Measurements from ENCODE around the gene BPIFB3. TPM values are rescaled to one million over a fixed set of nuclear protein-coding genes. Genes with fewer than 3 reads are reported as not detected.

Gene BPIFB3
- total and polyA plus RNA-seq, 2 of the 4 experiments (the other 2 are of a cell fraction), result not detected

GRCh38 chr20:33062105-33062824 is 8.6 kb downstream of the BPIFB3 start:
- H3K4ac ChIP-seq (ENCODE audit: low read depth, low read length), result no peak overlapping the region
- CTCF ChIA-PET, result no interaction called here
- no TSS peak for BruUV-seq (replicated peaks)
- peaks cover 6% of the 10 kb centered on the region; the same call in 1 of the 2 replicates for H3K27me3 ChIP-seq (ENCODE audit: control insufficient read depth, insufficient read depth, low read length)
- H3K4me3 ChIP-seq (ENCODE audit: insufficient read depth, low read depth, low read length), result no peak overlapping the region
- no peak overlapping the region for H3K23ac ChIP-seq (ENCODE audit: low read depth, low read length)
- no peak overlapping the region for H2AK5ac ChIP-seq (ENCODE audit: low read depth, low read length)
- no peak overlapping the region for H4K8ac ChIP-seq (ENCODE audit: low read depth in 2 of 2, low read length in 2 of 2)
- 14% methylated on average over 4 of the region's 9 CpGs; no CpG with 5 or more reads in 1 of the 2 experiments for WGBS, 2 experiments (ENCODE audit: extremely low coverage in 2 of 2, insufficient read length in 1 of 2)
- no peak for DNase-seq
- no peaks in the 10 kb centered on the region for H4K20me1 ChIP-seq (ENCODE audit: insufficient read depth, low read length)
- no peak overlapping the region for H3K56ac ChIP-seq (ENCODE audit: extremely low read depth, insufficient read depth, low read length)
- POLR2A ChIA-PET (ENCODE audit: unreplicated experiment), result no interaction called here
- no peaks in the 10 kb centered on the region for H3K9me1 ChIP-seq (ENCODE audit: insufficient read depth, low read length)
- H3K4me1 ChIP-seq (ENCODE audit: control insufficient read depth, insufficient read depth, low read length), result no peaks in the 10 kb centered on the region
- H3K36me3 ChIP-seq (ENCODE audit: control insufficient read depth, insufficient read depth, low read length), result no peaks in the 10 kb centered on the region
- no peak overlapping the region for H2AK9ac ChIP-seq (replicated peaks; ENCODE audit: low read depth, low read length, poor library complexity)
- H2BK15ac ChIP-seq (ENCODE audit: low read depth, low read length), result no peak overlapping the region
- in situ Hi-C loops (cut with MboI; ENCODE audit: low sequenced_read_pairs), result no loop called here
- intact Hi-C loops (cut with micrococcal nuclease), result no loop called here
- H2BK120ac ChIP-seq (ENCODE audit: low read depth, low read length), result no peak overlapping the region
- TF ChIP-seq RAD21 (IDR thresholded peaks at IDR 0.05; ENCODE audit: low read length) (no peak), BHLHE40 (IDR thresholded peaks at IDR 0.05; ENCODE audit: low read depth, low read length) (no peak), MAFK (IDR thresholded peaks at IDR 0.05; ENCODE audit: low read depth, low read length) (no peak), FOS (IDR thresholded peaks at IDR 0.05; ENCODE audit: low read depth, low read length) (no peak), RCOR1 (IDR thresholded peaks at IDR 0.05; ENCODE audit: insufficient replicate concordance, low read length) (no peak), NFE2L2 (IDR thresholded peaks at IDR 0.05; ENCODE audit: low read depth, low read length) (no peak), CHD1 (IDR thresholded peaks at IDR 0.05; ENCODE audit: low read depth, low read length) (no peak), RFX5 (IDR thresholded peaks at IDR 0.05; ENCODE audit: low read depth, low read length) (no peak), MAZ (IDR thresholded peaks at IDR 0.05; ENCODE audit: borderline replicate concordance, low read depth, low read length) (no peak)
- H3K9me3 ChIP-seq (ENCODE audit: control insufficient read depth, insufficient read depth, low read length), result no peaks in the 10 kb centered on the region
- no peak overlapping the region for H3K18ac ChIP-seq (ENCODE audit: low read depth, low read length)
- H3K27ac ChIP-seq (ENCODE audit: insufficient read depth, low read length), result no peak overlapping the region
- no peak overlapping the region for H3K14ac ChIP-seq (replicated peaks; ENCODE audit: low read depth, low read length)
- dilution Hi-C loops (cut with HindIII; ENCODE audit: low sequenced_read_pairs, unreplicated experiment), result no loop called here
- H3K4me2 ChIP-seq (ENCODE audit: low read depth, low read length), result no peak overlapping the region
- no peak overlapping the region for H2BK20ac ChIP-seq (ENCODE audit: low read depth, low read length)
- H3K9ac ChIP-seq (ENCODE audit: low read depth, low read length), result no peak overlapping the region
- no peak for ATAC-seq (ENCODE audit: low read depth)
- H2BK5ac ChIP-seq (ENCODE audit: low read depth, low read length, poor library complexity, severe bottlenecking), result no peak overlapping the region
- no peak overlapping the region for H4K5ac ChIP-seq (ENCODE audit: low read depth, low read length)
- H2AFZ ChIP-seq (replicated peaks; ENCODE audit: low read length, poor library complexity), result no peak overlapping the region
- no peak overlapping the region for H4K91ac ChIP-seq (ENCODE audit: insufficient read depth, low read depth, low read length)
- H3K79me1 ChIP-seq (ENCODE audit: low read depth in 1 of 2, low read length in 2 of 2), result no peaks in the 10 kb centered on the region

Measured in IMR-90 (cell line).